ENCODE results near the gene ATP12A.

The ATP12A gene

DNA sequence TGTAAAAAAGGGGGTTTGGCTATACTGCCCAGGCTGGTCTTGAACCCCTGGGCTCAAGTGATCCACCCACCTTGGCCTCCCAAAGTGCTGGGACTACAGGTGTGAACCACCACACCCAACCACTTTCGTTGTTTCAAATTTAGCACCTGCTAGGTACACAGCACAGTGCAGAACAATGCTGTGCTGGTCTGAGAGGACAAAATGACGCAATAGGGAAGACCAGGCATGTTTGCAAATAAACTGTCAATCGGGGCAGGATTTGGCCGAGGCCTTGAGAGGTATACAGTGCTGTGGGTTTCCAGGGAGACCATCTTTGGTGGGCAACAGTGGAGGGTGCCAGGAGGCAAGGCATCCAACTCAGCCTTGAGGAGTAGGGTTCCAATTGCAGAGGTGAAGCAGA, 37.0 kb downstream of the ATP12A start:
- Mint-ChIP-seq H3K4me1 (no peaks in the 10 kb centered on the region), H3K27ac (no peak overlapping the region), H3K4me3 (no peak overlapping the region), H3K36me3 (ENCODE audit: low read depth) (no peaks in the 10 kb centered on the region), H3K9me3 (no peaks in the 10 kb centered on the region), H3K27me3 (ENCODE audit: low read depth) (peaks cover 23% of the 10 kb centered on the region)
- TF ChIP-seq, protein P1, sequence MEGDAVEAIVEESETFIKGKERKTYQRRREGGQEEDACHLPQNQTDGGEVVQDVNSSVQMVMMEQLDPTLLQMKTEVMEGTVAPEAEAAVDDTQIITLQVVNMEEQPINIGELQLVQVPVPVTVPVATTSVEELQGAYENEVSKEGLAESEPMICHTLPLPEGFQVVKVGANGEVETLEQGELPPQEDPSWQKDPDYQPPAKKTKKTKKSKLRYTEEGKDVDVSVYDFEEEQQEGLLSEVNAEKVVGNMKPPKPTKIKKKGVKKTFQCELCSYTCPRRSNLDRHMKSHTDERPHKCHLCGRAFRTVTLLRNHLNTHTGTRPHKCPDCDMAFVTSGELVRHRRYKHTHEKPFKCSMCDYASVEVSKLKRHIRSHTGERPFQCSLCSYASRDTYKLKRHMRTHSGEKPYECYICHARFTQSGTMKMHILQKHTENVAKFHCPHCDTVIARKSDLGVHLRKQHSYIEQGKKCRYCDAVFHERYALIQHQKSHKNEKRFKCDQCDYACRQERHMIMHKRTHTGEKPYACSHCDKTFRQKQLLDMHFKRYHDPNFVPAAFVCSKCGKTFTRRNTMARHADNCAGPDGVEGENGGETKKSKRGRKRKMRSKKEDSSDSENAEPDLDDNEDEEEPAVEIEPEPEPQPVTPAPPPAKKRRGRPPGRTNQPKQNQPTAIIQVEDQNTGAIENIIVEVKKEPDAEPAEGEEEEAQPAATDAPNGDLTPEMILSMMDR (IDR thresholded peaks at IDR 0.05; ENCODE audit: unreplicated experiment in 3 of 3) = no peak

DNA sequence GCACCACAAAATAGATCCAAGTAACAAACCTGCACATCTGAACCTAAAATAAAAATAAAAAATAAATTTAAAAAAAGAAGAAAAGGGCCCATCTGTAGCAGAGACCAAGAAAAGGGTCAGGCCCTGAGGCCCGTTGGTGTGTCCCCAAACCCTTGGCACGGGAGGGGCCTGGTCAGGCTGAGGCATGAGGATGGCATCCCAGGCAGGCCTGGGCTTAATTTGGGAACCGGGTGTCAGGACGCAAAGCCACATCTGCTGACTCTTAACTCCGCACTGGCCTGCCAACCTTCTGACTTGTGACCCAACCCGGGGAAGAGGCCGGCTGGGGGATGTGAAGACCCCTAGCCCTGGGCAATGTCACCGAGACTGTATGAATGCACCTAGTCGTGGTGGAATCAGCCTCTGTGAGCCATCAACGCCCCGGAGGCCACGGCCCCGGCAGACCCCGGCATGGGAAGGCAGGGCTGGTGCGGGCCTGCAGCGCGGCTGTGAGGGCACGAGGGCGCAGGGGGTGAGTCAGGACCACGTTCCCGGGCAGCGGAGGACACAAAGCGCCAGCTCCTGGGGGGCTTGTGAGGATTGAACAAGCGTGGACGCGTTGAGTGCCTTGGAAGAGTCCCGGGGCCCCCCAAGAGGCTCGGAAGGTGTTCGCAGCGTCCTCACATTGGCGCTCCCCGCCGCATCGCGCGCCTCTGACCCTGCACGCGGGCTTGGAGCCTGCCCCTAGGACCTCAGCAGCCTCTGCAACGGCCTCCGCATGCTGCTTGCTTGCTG, 38.2 kb downstream of the ATP12A start:
- Mint-ChIP-seq H3K4me3 (no peak overlapping the region), H3K27ac (no peak overlapping the region), H3K4me1 (no peaks in the 10 kb centered on the region), H3K27me3 (ENCODE audit: low read depth) (peaks cover 23% of the 10 kb centered on the region), H3K36me3 (ENCODE audit: low read depth) (no peaks in the 10 kb centered on the region), H3K9me3 (no peaks in the 10 kb centered on the region)
- TF ChIP-seq, protein P1 (IDR thresholded peaks at IDR 0.05; ENCODE audit: unreplicated experiment in 3 of 3) = no peak

DNA sequence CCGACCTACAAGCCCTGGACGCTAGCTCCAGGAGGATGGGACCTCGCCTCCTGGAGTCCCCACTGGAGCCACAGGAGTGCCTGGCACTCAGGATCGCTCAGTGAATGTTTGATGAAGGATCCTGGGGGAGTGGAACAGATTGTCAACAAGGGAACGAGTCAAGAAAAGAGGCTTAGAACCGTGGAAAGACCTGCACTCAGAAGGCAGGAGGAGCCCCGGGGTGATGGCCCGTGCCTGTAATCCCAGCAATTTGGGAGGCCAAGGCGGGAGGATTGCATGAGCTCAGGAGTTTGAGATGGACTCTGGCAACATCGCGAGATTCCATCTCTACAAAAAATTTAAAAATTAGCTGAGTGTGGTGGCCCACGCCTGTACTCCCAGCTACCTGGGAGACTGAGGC, 38.9 kb downstream of the ATP12A start:
- H3K36me3 Mint-ChIP-seq (ENCODE audit: low read depth) = no peaks in the 10 kb centered on the region
- TF ChIP-seq, protein P1 (IDR thresholded peaks at IDR 0.05; ENCODE audit: unreplicated experiment in 3 of 3) = no peak
- no peak overlapping the region for H3K27ac Mint-ChIP-seq
- H3K9me3 Mint-ChIP-seq = no peaks in the 10 kb centered on the region
- H3K27me3 Mint-ChIP-seq (ENCODE audit: low read depth) = peaks cover 23% of the 10 kb centered on the region
- H3K4me3 Mint-ChIP-seq = no peak overlapping the region
- H3K4me1 Mint-ChIP-seq = no peaks in the 10 kb centered on the region

DNA sequence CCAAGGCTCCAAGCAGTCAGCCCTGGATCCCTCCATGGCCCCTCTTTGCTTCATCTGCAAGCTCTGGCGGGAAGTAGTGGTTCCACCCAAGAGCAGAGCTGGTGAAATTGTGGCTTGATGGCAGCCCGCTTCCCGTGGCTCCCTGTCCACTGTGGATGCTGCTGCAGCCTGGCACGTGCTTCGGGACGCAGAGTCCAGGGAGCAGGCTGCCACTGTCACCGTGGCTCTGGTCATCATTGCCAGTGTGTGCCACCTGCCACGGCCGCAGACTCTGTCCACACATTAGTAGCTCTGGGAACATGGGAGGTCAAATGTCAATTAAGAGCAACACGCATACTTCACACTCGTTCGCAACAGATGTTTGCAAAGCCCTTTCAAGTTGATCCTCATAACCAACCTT, 43.0 kb downstream of the ATP12A start:
- Mint-ChIP-seq H3K36me3 (ENCODE audit: low read depth) (no peaks in the 10 kb centered on the region), H3K9me3 (no peaks in the 10 kb centered on the region), H3K27ac (no peak overlapping the region), H3K4me1 (no peaks in the 10 kb centered on the region), H3K4me3 (no peak overlapping the region), H3K27me3 (ENCODE audit: low read depth) (peaks cover 12% of the 10 kb centered on the region)
- TF ChIP-seq, protein P1 (IDR thresholded peaks at IDR 0.05; ENCODE audit: unreplicated experiment in 3 of 3) = no peak

DNA sequence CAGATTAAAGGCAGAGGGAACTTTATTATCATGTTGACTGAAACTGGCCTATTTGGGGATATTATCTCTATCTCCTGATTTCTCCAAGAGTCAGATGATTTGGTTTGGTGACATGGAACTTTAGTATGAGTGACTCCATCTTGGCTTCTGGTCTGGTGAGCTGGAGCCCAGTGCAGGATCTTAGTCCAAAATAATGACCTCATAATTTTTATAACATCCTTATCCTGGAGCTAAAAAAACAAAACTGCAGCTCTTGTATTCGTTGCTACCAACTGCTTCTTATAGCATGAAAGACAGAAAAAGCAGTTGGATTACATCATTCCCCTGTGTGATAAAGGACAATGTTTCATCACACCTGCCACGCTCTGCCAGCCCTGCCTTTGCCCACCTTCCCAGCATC, 44.5 kb downstream of the ATP12A start:
- no peaks in the 10 kb centered on the region for H3K36me3 Mint-ChIP-seq (ENCODE audit: low read depth)
- TF ChIP-seq, protein P1 (IDR thresholded peaks at IDR 0.05; ENCODE audit: unreplicated experiment in 3 of 3) = no peak

DNA sequence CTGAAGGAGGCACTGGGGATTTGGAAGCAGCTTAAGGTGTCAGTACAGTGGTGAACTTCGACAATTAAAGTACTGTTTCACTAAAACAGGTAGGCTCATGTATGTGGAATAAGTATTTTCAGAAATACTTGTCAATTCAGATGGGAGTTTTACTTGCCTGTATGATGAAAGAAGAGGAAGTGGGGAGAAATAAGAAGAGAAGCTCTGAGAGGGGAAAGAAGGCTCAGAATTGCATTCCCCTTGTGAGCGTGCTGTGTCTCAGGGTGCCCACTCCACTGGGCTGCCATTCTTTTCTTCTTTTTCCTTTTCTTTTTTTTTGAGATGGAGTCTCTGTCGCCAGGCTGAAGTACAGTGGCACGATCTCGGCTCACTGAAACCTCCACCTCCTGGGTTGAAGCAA, 45.2 kb downstream of the ATP12A start:
- Mint-ChIP-seq H3K4me1 (no peaks in the 10 kb centered on the region), H3K27ac (no peak overlapping the region), H3K36me3 (ENCODE audit: low read depth) (no peaks in the 10 kb centered on the region), H3K9me3 (peaks cover 2% of the 10 kb centered on the region), H3K27me3 (ENCODE audit: low read depth) (peaks cover 8% of the 10 kb centered on the region), H3K4me3 (no peak overlapping the region)
- TF ChIP-seq, protein P1 (IDR thresholded peaks at IDR 0.05; ENCODE audit: unreplicated experiment in 3 of 3) = no peak

More for the DNA sequence above, 44.5 kb downstream of the ATP12A start:
- no peak overlapping the region for H3K27ac Mint-ChIP-seq
- no peaks in the 10 kb centered on the region for H3K4me1 Mint-ChIP-seq
- peaks cover 12% of the 10 kb centered on the region for H3K27me3 Mint-ChIP-seq (ENCODE audit: low read depth)
- H3K9me3 Mint-ChIP-seq = no peaks in the 10 kb centered on the region
- H3K4me3 Mint-ChIP-seq = no peak overlapping the region
